ENCODE data around the gene EIF3A.

Gene EIF3A

GRCh38 chr10:119079599-119080520 is 757 bp downstream of the EIF3A start:
- no peaks in the 10 kb centered on the region for H3K27me3 Mint-ChIP-seq (ENCODE audit: low read depth, poor library complexity)
- peak overlapping the region; percentile 100 for H3K27ac Mint-ChIP-seq
- H3K36me3 Mint-ChIP-seq (ENCODE audit: low read depth): peaks cover 26% of the 10 kb centered on the region

DNA sequence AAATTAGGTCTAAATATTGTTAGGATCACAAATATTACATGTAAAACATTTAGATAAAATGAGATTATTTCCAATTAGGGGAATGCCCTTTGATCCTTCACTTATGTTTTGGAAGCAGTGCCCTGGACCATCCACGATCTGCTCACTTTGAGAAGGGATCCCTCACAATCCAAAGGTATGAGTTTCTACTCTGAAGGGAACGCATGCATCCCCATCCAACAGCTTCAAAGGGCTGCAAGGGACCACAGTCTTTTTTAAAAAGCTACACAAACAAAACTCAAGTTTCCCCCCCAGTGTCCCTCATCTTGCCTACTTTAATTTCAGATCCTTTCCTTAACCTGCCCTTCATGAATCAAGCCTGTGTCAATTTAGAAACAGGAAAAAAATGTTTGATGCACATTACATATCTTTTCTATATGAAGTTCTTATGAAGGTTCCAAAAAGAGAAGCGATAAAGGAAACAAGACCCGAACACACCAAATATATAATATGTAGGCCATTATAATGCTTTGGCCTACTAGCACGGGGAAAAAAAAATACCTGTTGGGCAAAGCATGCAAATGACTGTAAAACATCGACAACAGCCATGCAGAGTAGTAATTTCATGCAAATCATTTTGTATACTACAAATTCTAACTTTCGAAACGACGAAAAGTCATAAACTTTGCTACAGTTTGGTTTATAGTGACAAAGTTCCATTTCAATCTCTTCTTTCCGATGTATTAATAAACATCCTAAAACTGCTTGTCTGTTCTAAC is 2.0 kb downstream of the EIF3A start:
- no peak for DNase-seq
- Mint-ChIP-seq H3K4me1 (peaks cover 29% of the 10 kb centered on the region), H3K9me3 (peaks cover 5% of the 10 kb centered on the region), H3K36me3 (ENCODE audit: low read depth) (peaks cover 32% of the 10 kb centered on the region), H3K27me3 (ENCODE audit: low read depth, poor library complexity) (no peaks in the 10 kb centered on the region), H3K4me3 (peak overlapping the region; percentile 96), H3K27ac (no peak overlapping the region)
- TF ChIP-seq CTCF (IDR thresholded peaks at IDR 0.05): no peak

More at GRCh38 chr10:119079599-119080520, 757 bp downstream of the EIF3A start:
- Mint-ChIP-seq H3K4me1 (peaks cover 29% of the 10 kb centered on the region), H3K4me3 (peak overlapping the region; percentile 96), H3K9me3 (peaks cover 5% of the 10 kb centered on the region)
- no peak for TF ChIP-seq CTCF (IDR thresholded peaks at IDR 0.05)
- peak; percentile 67 for DNase-seq

DNA sequence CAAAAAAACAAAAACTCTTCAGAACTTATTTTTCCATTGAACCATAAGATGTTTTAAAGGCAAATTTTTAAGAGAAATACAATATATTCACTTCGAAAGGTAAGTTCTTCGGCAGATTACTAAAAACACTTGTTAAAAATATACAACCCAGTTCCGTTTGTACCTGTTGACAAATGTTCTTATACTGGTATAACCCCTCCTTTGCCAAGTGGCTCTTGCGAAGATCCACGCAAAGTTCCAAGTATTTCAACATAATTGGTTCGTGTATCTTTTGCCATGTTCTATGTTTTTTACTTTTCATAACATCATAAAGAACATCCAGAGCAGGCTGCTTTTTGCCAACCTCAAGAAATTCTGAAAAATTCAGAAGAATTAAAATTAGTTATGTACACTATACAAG is 7.0 kb downstream of the EIF3A start:
- H3K36me3 Mint-ChIP-seq (ENCODE audit: low read depth): peaks cover 75% of the 10 kb centered on the region
- H3K4me3 Mint-ChIP-seq: no peak overlapping the region
- no peak overlapping the region for H3K27ac Mint-ChIP-seq

DNA sequence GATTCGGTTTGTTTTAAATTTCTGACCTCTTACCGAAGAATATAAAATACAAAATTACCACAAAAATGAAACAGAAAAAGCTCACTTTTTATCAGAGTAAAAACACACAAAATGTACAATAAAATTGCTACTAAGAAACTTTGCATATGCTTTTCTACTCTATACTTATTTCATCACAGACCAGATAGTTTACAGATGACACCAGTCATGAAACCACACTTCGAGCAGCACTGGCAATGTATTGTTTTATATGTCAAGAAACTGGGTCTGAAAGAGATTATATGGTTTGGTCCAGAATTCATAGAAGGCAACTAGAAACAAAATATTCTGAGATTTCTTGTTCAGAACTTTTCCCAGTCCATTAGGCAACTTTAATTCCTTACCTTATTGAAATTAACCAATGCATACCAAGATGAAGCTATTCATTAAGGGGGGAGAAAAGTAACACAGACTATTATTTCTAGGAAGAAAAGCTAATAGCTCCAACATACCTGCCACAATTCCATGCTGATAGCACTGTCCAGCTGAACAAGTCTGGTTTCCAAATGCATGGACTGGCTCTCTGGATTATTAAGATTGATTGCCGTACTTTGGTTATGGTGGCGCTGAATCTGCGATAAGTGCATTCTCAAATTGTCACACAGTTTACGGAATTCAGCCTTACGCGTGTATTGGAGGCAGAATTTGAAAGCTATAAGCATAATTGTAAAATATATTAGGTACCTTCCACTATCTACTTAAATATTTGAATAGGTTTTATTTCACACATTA is 10.0 kb downstream of the EIF3A start:
- no peak for DNase-seq
- peaks cover 87% of the 10 kb centered on the region for H3K36me3 Mint-ChIP-seq (ENCODE audit: low read depth)
- H3K27ac Mint-ChIP-seq: no peak overlapping the region
- no peaks in the 10 kb centered on the region for H3K4me1 Mint-ChIP-seq
- peaks cover 2% of the 10 kb centered on the region for H3K27me3 Mint-ChIP-seq (ENCODE audit: low read depth, poor library complexity)
- no peak for TF ChIP-seq CTCF (IDR thresholded peaks at IDR 0.05)
- H3K4me3 Mint-ChIP-seq: no peak overlapping the region
- H3K9me3 Mint-ChIP-seq: no peaks in the 10 kb centered on the region

More for the DNA sequence above, 7.0 kb downstream of the EIF3A start:
- Mint-ChIP-seq H3K27me3 (ENCODE audit: low read depth, poor library complexity) (no peaks in the 10 kb centered on the region), H3K4me1 (peaks cover 5% of the 10 kb centered on the region), H3K9me3 (peaks cover 5% of the 10 kb centered on the region)
- no peak for TF ChIP-seq CTCF (IDR thresholded peaks at IDR 0.05)
- DNase-seq: no peak

DNA sequence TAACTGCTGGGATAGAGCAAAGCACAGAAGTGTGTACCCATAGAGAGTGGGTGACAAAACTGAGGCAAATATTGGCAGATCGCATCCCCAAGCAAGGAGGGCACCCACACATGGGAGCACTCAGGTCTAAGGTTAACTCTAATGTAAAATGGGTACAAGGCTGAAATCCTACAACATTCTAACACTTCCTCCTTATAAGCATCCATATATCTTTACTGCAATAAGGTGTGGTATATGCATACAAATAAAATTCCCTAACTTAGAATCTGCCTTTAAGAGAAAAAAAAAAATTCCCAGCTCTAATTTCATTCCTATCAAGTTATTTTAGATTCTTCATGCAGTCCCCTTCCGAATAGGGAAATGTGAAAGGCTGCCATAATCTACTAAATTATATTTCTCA is 18.7 kb downstream of the EIF3A start:
- Mint-ChIP-seq H3K4me1 (no peaks in the 10 kb centered on the region), H3K36me3 (ENCODE audit: low read depth) (peaks cover 96% of the 10 kb centered on the region), H3K27me3 (ENCODE audit: low read depth, poor library complexity) (no peaks in the 10 kb centered on the region), H3K27ac (peak overlapping the region; percentile 59), H3K4me3 (no peak overlapping the region), H3K9me3 (no peaks in the 10 kb centered on the region)
- no peak for DNase-seq
- no peak for TF ChIP-seq CTCF (IDR thresholded peaks at IDR 0.05)
